GM12892 (cell line): Measurements from ENCODE around the gene SETD1A.

ENCODE experiments used
- POLR2A ChIP-seq: IDR thresholded peaks from 2 replicates; pipeline ENCODE4 v1.6.1; 2011; ENCODE audit warnings: low read depth, low read length, control low read depth
- POLR2AphosphoS5 ChIP-seq: IDR thresholded peaks from 2 replicates; pipeline ENCODE4 v1.6.1; 2011; ENCODE audit warnings: low read depth, low read length, control low read depth

DNA sequence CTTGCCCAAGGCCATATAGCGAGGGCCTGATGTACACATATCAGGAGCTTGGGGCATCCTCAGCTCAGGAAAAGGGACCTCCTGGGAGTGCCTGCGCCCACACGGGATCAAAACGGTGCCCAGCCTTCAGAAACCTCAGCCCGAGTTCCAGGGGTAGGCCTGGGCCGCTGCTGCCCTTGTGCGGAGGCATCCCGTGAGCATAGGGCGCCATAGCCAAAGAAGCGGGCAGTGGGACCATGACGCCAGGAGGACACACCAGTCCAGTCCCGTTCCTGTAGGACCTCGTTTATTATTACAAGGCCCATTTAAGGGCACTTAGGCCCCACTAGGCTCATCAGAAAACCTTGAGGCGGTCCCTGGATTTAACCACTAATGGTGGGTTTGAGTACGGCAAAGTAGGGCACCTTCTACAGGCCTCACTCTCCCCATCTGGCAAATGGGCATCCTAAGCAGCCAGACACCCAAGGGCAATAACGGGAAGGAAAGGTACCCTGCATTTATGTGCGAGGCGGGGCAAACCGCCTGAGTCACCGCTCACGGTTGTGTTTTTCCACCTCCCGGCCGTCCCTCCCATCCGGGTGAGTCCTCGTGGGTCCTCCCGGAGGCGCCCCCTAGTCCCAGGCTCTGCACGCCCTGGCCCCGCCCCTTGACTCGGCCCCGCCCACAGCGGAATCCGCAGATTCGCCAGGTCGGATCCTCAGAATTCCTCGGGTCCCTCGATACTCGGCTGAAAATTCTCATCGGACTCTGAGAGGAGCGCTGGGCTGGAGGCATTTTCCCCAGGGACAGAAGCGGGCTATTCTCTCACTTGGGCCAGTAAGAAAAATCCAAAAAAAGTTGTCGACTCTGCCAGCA is 726 bp upstream of the SETD1A start:
- TF ChIP-seq POLR2AphosphoS5 (no peak), POLR2A (no peak)
